SK-N-SH (cell line): ENCODE measurements around the gene KCNJ16. TPM values are rescaled to one million over a fixed set of nuclear protein-coding genes. Genes with fewer than 3 reads are reported as not detected.
A peak's percentile ranks its signal among the peaks of the same experiment; 100 is the strongest.

Source experiments
- CTCF ChIA-PET: fragments of 300-600, 350-600 bp; formaldehyde crosslinking; extraction: SDS; loops from one replicate; lab custom pipeline; 2021; lab: Yijun Ruan, JAX
- POLR2A ChIA-PET: fragments of 350-600 bp; sonication (Branson Sonifier 250); formaldehyde crosslinking; extraction: SDS; loops from one replicate; lab custom pipeline; 2020; ENCODE audit warnings: antibody characterized with exemption, inconsistent platforms; lab: Yijun Ruan, JAX
- DNase-seq: peaks from one replicate; pipeline ENCODE4 v3.0.0; 2012
- H2AFZ ChIP-seq: fragments of 200-600 bp; sonication (generic); 2 replicates; pipeline ENCODE4 v1.8.1; 2016; ENCODE audit warnings: antibody characterized with exemption, mild to moderate bottlenecking, low read depth
- H3F3A ChIP-seq: fragments of 200-600 bp; sonication (generic); replicated peaks from 2 replicates; pipeline ENCODE3; 2016; ENCODE audit warnings: antibody characterized with exemption, mild to moderate bottlenecking; ENCODE audit not compliant: insufficient read depth
- H3K27ac ChIP-seq, 2 experiments: fragments of 200-500 bp in 1 of 2; fragments of 200-600 bp in 1 of 2; sonication (Bioruptor generic) in 1 of 2; sonication (generic), shearing (Covaris generic) in 1 of 2; 2 replicates each; pipeline versions ENCODE4 v1.5.1 to v1.6.1; 2014 to 2016; ENCODE audit warnings: low read depth in 2 of 2, inconsistent platforms in 1 of 2, low read length in 1 of 2, mild to moderate bottlenecking in 1 of 2, mixed read lengths in 1 of 2
- H3K27me3 ChIP-seq: fragments of 200-600 bp; sonication (generic), shearing (Covaris generic); 2 replicates; pipeline ENCODE4 v1.6.1; 2016; ENCODE audit warnings: mixed run types; ENCODE audit not compliant: insufficient read depth
- H3K36me3 ChIP-seq, 2 experiments: fragments of 200-500 bp in 1 of 2; fragments of 200-600 bp in 1 of 2; sonication (Bioruptor generic) in 1 of 2; sonication (generic) in 1 of 2; replicated peaks in 1 of 2; 2 replicates each; pipeline versions ENCODE3 to v1.5.1; 2014 to 2016; ENCODE audit warnings: low read length in 1 of 2, mild to moderate bottlenecking in 1 of 2; ENCODE audit not compliant: insufficient read depth in 2 of 2, control insufficient read depth in 1 of 2
- H3K4me1 ChIP-seq, 2 experiments: fragments of 200-500 bp in 1 of 2; fragments of 200-600 bp in 1 of 2; sonication (Bioruptor generic) in 1 of 2; sonication (generic), shearing (Covaris generic) in 1 of 2; 2 replicates each; pipeline versions ENCODE4 v1.5.1 to v1.6.1; 2014 to 2016; ENCODE audit warnings: low read depth in 1 of 2, low read length in 1 of 2, mixed run types in 1 of 2; ENCODE audit not compliant: insufficient read depth in 2 of 2, control insufficient read depth in 1 of 2
- H3K4me2 ChIP-seq: fragments of 200-600 bp; sonication (generic), shearing (Covaris generic); 2 replicates; pipeline ENCODE4 v1.6.1; 2017; ENCODE audit warnings: mixed run types
- H3K4me3 ChIP-seq, 2 experiments: fragments of 200-500 bp in 1 of 2; fragments of 200-600 bp in 1 of 2; sonication (Bioruptor generic) in 1 of 2; sonication (generic), shearing (Covaris generic) in 1 of 2; 2 replicates each; pipeline versions ENCODE4 v1.5.1 to v1.8.1; 2014 to 2016; ENCODE audit warnings: low read depth in 2 of 2, inconsistent platforms in 1 of 2, low read length in 1 of 2, mild to moderate bottlenecking in 1 of 2, mixed read lengths in 1 of 2, moderate library complexity in 1 of 2
- H3K79me2 ChIP-seq: fragments of 200-600 bp; sonication (generic); 2 replicates; pipeline ENCODE4 v1.8.1; 2017; ENCODE audit warnings: mild to moderate bottlenecking; ENCODE audit not compliant: insufficient read depth
- H3K9ac ChIP-seq: fragments of 200-600 bp; sonication (generic); 2 replicates; pipeline ENCODE4 v1.6.1; 2017; ENCODE audit warnings: mixed run types
- H3K9me2 ChIP-seq: fragments of 200-600 bp; sonication (generic); 2 replicates; pipeline ENCODE4 v1.6.1; 2017; ENCODE audit warnings: mixed run types
- H3K9me3 ChIP-seq: fragments of 200-600 bp; sonication (generic); 2 replicates; pipeline ENCODE4 v1.6.1; 2017; ENCODE audit warnings: mixed run types, mild to moderate bottlenecking, moderate library complexity
- H4K20me1 ChIP-seq: fragments of 200-600 bp; sonication (generic); 2 replicates; pipeline ENCODE4 v1.6.1; 2017; ENCODE audit warnings: mild to moderate bottlenecking, mixed run types; ENCODE audit not compliant: insufficient read depth
- CTCF ChIP-seq: fragments of 200-600 bp; sonication (generic); IDR thresholded peaks from 2 replicates; pipeline ENCODE4 v1.6.1; 2017; ENCODE audit warnings: antibody characterized with exemption, mild to moderate bottlenecking, moderate library complexity
- ELF1 ChIP-seq: IDR thresholded peaks from 2 replicates; pipeline ENCODE4 v1.4.0; 2012
- EP300 ChIP-seq, 2 experiments: IDR thresholded peaks; 2 replicates each; pipeline versions ENCODE4 v1.4.0 to v1.6.1; 2012; ENCODE audit warnings: borderline replicate concordance in 1 of 2, low read depth in 1 of 2, low read length in 1 of 2
- EZH2phosphoT487 ChIP-seq: fragments of 200-600 bp; sonication (generic); IDR thresholded peaks from 2 replicates; pipeline ENCODE4 v1.6.1; 2017; ENCODE audit warnings: low read depth, mixed run types, mild to moderate bottlenecking, antibody characterized with exemption, moderate library complexity, borderline replicate concordance
- FOXJ3 ChIP-seq: sonication (generic); formaldehyde crosslinking; IDR thresholded peaks from 2 replicates; pipeline ENCODE4 v1.5.1; 2020; ENCODE audit warnings: mild to moderate bottlenecking, missing genetic modification reagents
- MEF2A ChIP-seq: IDR thresholded peaks from 2 replicates; pipeline ENCODE4 v1.4.0; 2012; ENCODE audit warnings: low read depth, borderline replicate concordance
- NFIC ChIP-seq: IDR thresholded peaks from 2 replicates; pipeline ENCODE4 v1.4.0; 2012; ENCODE audit warnings: borderline replicate concordance
- RAD21 ChIP-seq: IDR thresholded peaks from 2 replicates; pipeline ENCODE4 v1.6.1; 2012; ENCODE audit warnings: mild to moderate bottlenecking, low read length
- REST ChIP-seq: IDR thresholded peaks from 2 replicates; pipeline ENCODE4 v1.6.1; 2012; ENCODE audit warnings: mild to moderate bottlenecking, low read depth, low read length, moderate library complexity
- SMC3 ChIP-seq: IDR thresholded peaks from 2 replicates; pipeline ENCODE4 v1.6.1; 2012; ENCODE audit warnings: low read depth, low read length, improper control_type of control experiment
- TCF12 ChIP-seq: IDR thresholded peaks from 2 replicates; pipeline ENCODE4 v1.4.0; 2012
- ZBTB33 ChIP-seq: IDR thresholded peaks from 2 replicates; pipeline ENCODE4 v1.4.0; 2012; ENCODE audit warnings: low read depth, borderline replicate concordance
- WGBS: methylation state at CpG from one replicate; pipeline ENCODE4 v1.1.6; 2017; ENCODE audit warnings: low lambda C conversion rate; 5-methylcytosine and 5-hydroxymethylcytosine counted together
- polyA plus RNA-seq, 3 experiments: library from polyadenylated mRNA; depleted of rRNA; stranded (reverse); fragments of >200 nt; gene quantifications; 2 replicates each; pipeline ENCODE4 v1.2.3, GENCODE V29; 2012

KCNJ16 gene
- polyA plus RNA-seq, 1 of the 3 experiments (the other 2 are of a cell fraction): not detected

GRCh38 chr17:70139449-70139993 lies 64.5 kb downstream of the KCNJ16 start:
- H3K9me3 ChIP-seq: no peaks in the 10 kb centered on the region
- no peak for DNase-seq
- H3K27ac ChIP-seq: no peak overlapping the region
- H2AFZ ChIP-seq: no peak overlapping the region
- CTCF ChIA-PET: interaction anchor here (1.0 to 2.8 kb wide), 6 partner anchors 11 to 571 kb away, joined by 3 to 18 read pairs (median 5); no protein-coding TSS in a partner anchor
- 74% methylated on average over 3 of the region's 3 CpGs for WGBS
- no peak overlapping the region for H3K4me2 ChIP-seq
- H3K79me2 ChIP-seq: no peaks in the 10 kb centered on the region
- H3K9ac ChIP-seq: no peak overlapping the region
- no peak overlapping the region for H3K4me3 ChIP-seq
- no peaks in the 10 kb centered on the region for H3K36me3 ChIP-seq
- peaks cover 0 to 2% of the 10 kb centered on the region in 2 experiments; a peak in 2 of 4 replicates for H3K4me1 ChIP-seq
- H3K9me2 ChIP-seq: no peaks in the 10 kb centered on the region
- H4K20me1 ChIP-seq: no peaks in the 10 kb centered on the region
- TF ChIP-seq SMC3: no peak
- TF ChIP-seq ZBTB33: no peak
- TF ChIP-seq EP300 (IDR thresholded peaks at IDR 0.05; ENCODE audit: borderline replicate concordance in 1 of 2, low read depth in 1 of 2, low read length in 1 of 2): no peak
- no peak for TF ChIP-seq REST
- POLR2A ChIA-PET: no interaction called here
- peaks cover 3% of the 10 kb centered on the region for H3F3A ChIP-seq
- no peaks in the 10 kb centered on the region for H3K27me3 ChIP-seq

- Histone ChIP-seq H3K79me2 (no peaks in the 10 kb centered on the region), H3K4me3 (no peak overlapping the region; a peak in 1 of 4 replicates), H3K4me1 (peaks cover 0 to 3% of the 10 kb centered on the region in 2 experiments; a peak in 2 of 4 replicates), H3K27ac (no peak overlapping the region), H3K27me3 (no peaks in the 10 kb centered on the region), H4K20me1 (no peaks in the 10 kb centered on the region), H3K9me3 (no peaks in the 10 kb centered on the region), H3K36me3 (no peaks in the 10 kb centered on the region), H2AFZ (no peak overlapping the region), H3K9me2 (no peaks in the 10 kb centered on the region), H3K9ac (no peak overlapping the region), H3K4me2 (no peak overlapping the region), H3F3A (peaks cover 3% of the 10 kb centered on the region)
- ChIA-PET CTCF (interaction anchor here (0.6 to 3.4 kb wide), 41 partner anchors 8 to 1229 kb away, joined by 3 to 43 read pairs (median 4); no protein-coding TSS in a partner anchor), POLR2A (no interaction called here)
- peak; percentile 47 for DNase-seq
- TF ChIP-seq EZH2phosphoT487: no peak
- no peak for TF ChIP-seq FOXJ3 (CRISPR knock-in tag)
- peak; percentile 83 for TF ChIP-seq RAD21
- 0 out of 2 replicates have a peak, but pooled peaks have one; percentile 3 for TF ChIP-seq TCF12
- TF ChIP-seq CTCF: peak; percentile 95
- TF ChIP-seq NFIC: no peak
- peak; percentile 84 for TF ChIP-seq SMC3
- TF ChIP-seq ELF1: no peak
- no peak for TF ChIP-seq MEF2A
- WGBS: 17% methylated on average over 6 of the region's 6 CpGs
Measured at GRCh38 chr17:70144260-70144846, 69.3 kb downstream of the KCNJ16 start.
